Mesothelial cell of epicardium (in vitro differentiated cells): ENCODE results near the gene TNFRSF25. TPM values are rescaled to one million over a fixed set of nuclear protein-coding genes. Genes with fewer than 3 reads are reported as not detected.
"Not testable (repeated sequence)": the region's sequence is repeated elsewhere in the genome, so short reads cannot be mapped to it uniquely, and the experiment has no call there.

ENCODE experiments used
- DNase-seq, 2 experiments: peaks; one replicate each; pipeline ENCODE4 v3.0.0; 2021; ENCODE audit warnings: low spot score in 2 of 2; ENCODE audit not compliant: unreplicated experiment in 2 of 2
- H3K27ac Mint-ChIP-seq: 2 replicates; pipeline ENCODE4 v1.8.0; 2021; ENCODE audit warnings: mixed read lengths
- H3K27me3 Mint-ChIP-seq: 2 replicates; pipeline ENCODE4 v1.8.0; 2021; ENCODE audit warnings: low read depth, mixed read lengths
- H3K36me3 Mint-ChIP-seq: 2 replicates; pipeline ENCODE4 v1.8.0; 2021; ENCODE audit warnings: mixed read lengths
- H3K4me1 Mint-ChIP-seq: 2 replicates; pipeline ENCODE4 v1.8.0; 2021; ENCODE audit warnings: mixed read lengths
- H3K4me3 Mint-ChIP-seq: 2 replicates; pipeline ENCODE4 v1.8.0; 2021; ENCODE audit warnings: mild to moderate bottlenecking, moderate library complexity, mixed read lengths
- H3K9me3 Mint-ChIP-seq: 2 replicates; pipeline ENCODE4 v1.8.0; 2021; ENCODE audit warnings: mixed read lengths
- total RNA-seq: library from RNA; stranded (reverse); gene quantifications from 3 replicates; pipeline ENCODE4 v1.2.1, GENCODE V29; 2021
- TF ChIP-seq, protein P1 (sequence below): fragments of 200-600 bp; sonication (generic); IDR thresholded peaks from one replicate; pipeline ENCODE4 v1.5.0; 2021; ENCODE audit warnings: antibody characterized with exemption; ENCODE audit not compliant: unreplicated experiment

The TNFRSF25 gene
- total RNA-seq, 1 donor from 2014 or later: 41.6 TPM

DNA sequence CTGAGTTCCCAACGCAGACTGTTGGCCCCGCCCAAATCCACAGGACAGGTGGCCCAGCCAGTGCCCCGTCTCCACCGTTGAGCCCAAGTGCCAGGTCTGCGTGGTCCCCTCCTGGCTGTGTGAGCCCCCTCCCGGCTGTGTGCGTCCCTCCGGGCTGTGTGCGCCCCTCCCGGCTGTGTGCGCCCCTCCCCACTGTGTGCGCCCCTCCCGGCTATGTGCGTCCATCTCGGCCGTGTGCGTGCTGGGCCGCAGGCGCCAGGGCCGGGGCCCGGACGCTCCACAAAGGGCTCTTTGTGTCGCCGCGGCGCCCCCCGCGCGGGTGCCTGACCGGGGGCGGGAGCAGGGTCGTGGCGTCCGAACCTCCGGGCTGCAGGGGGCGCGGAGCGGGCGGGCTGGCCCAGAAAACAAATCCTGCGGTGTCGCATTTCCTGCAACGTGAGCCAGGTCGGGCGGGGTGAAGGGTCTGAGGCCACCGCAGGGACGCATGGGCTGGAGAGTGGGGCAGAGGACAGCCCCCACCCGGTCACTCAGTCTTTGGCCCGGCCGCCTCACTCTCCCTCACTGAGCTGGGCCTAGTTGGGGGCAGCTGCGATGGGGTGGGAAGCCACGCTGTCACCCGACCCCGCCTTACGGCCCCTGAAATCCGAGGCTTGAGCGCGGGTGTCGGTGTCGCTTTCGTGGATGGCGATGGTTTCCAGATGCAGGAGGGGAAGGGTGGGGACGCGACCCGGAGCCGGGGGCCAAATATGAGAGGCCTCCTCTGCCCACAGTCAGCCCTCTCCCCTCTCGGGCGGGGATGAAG lies 18.8 kb downstream of the TNFRSF25 start:
- Mint-ChIP-seq H3K27ac (no peak overlapping the region), H3K4me1 (peaks cover 12% of the 10 kb centered on the region), H3K36me3 (no peaks in the 10 kb centered on the region), H3K27me3 (peaks cover 61% of the 10 kb centered on the region), H3K9me3 (no peaks in the 10 kb centered on the region), H3K4me3 (peak overlapping the region; percentile 49)
- TF ChIP-seq, protein P1, sequence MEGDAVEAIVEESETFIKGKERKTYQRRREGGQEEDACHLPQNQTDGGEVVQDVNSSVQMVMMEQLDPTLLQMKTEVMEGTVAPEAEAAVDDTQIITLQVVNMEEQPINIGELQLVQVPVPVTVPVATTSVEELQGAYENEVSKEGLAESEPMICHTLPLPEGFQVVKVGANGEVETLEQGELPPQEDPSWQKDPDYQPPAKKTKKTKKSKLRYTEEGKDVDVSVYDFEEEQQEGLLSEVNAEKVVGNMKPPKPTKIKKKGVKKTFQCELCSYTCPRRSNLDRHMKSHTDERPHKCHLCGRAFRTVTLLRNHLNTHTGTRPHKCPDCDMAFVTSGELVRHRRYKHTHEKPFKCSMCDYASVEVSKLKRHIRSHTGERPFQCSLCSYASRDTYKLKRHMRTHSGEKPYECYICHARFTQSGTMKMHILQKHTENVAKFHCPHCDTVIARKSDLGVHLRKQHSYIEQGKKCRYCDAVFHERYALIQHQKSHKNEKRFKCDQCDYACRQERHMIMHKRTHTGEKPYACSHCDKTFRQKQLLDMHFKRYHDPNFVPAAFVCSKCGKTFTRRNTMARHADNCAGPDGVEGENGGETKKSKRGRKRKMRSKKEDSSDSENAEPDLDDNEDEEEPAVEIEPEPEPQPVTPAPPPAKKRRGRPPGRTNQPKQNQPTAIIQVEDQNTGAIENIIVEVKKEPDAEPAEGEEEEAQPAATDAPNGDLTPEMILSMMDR: no peak
- no peak for DNase-seq

DNA sequence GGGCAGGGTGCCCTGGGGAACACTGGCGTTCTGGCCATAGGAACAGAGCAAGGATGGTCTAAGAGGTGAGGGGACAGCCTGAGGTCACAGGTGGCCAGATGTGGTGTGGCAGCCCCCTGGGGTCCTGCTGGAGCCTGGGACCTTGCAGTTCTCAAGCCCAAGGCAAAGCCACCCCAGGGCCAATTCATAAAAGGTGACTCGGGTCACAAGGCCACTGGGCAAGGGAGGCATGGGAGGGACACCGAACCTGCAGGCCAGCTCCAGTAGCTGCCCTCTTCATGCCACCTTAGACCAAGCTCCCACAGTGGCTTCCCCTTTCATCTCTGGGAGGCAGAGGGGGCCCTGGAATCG lies 19.3 kb downstream of the TNFRSF25 start:
- peaks cover 67% of the 10 kb centered on the region for H3K27me3 Mint-ChIP-seq
- no peaks in the 10 kb centered on the region for H3K9me3 Mint-ChIP-seq
- peaks cover 12% of the 10 kb centered on the region for H3K4me1 Mint-ChIP-seq
- DNase-seq: no peak
- H3K4me3 Mint-ChIP-seq: peak overlapping the region; percentile 46
- TF ChIP-seq, protein P1: no peak
- H3K36me3 Mint-ChIP-seq: no peaks in the 10 kb centered on the region
- no peak overlapping the region for H3K27ac Mint-ChIP-seq

DNA sequence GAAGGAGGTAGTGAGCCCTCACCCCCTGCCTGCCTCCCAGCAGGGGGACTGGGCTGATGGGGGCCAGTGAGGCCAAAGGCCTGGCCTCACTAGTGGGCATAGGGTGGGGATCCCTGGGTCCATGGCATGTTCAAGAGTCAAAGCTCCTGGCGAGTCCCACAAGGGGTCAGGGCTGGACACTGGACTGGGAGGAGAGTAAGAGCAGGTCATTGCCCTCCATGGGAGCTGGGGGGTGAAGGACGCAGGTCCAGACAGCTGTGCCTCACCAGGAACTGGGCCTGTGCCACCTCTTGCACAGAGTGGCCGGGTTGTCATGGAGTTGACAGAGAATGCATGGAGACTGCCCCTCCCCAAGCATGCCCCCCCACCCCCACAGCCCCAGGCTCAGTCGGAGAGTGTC lies 20.0 kb downstream of the TNFRSF25 start:
- not testable (repeated sequence) for H3K4me3 Mint-ChIP-seq, H3K9me3 Mint-ChIP-seq, DNase-seq, H3K27ac Mint-ChIP-seq, H3K36me3 Mint-ChIP-seq
- peaks cover 68% of the 10 kb centered on the region for H3K27me3 Mint-ChIP-seq
- peaks cover 12% of the 10 kb centered on the region for H3K4me1 Mint-ChIP-seq

DNA sequence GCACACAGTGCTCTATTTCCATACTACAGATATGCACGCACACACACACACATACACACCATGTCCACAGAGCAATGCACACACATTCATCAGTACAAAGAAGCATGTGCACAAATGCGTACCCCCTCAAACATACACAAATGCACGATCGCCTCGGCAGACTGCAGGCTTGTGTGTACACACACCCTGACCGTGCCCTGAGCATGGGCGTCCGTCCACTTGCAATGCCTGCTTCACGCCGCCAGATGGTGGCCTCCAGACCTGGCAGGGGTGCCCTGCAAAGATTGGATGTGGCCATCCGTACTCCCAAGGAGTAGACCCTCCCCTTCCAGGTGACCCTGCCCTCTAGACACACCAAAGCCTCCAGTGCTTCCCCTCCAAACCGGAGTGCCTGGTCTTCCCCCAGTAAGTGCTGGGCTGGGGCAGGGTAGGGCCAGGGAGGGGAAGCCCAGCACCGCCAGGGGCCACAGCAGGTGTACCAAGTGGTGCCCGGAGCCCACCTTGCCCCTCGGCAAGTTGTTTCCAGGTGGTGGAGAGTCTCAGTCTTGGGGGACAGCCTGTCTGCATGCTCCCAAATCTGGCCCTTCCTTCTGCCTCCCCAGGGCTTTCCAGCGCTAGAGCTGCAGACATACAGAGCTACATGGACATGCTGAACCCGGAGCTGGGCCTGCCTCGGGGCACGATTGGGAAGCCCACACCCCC lies 20.8 kb downstream of the TNFRSF25 start:
- Mint-ChIP-seq H3K36me3 (no peaks in the 10 kb centered on the region), H3K27ac (no peak overlapping the region), H3K4me1 (peaks cover 12% of the 10 kb centered on the region), H3K9me3 (no peaks in the 10 kb centered on the region), H3K4me3 (no peak overlapping the region), H3K27me3 (peaks cover 63% of the 10 kb centered on the region)
- no peak for DNase-seq
- TF ChIP-seq, protein P1: peak; percentile 42

DNA sequence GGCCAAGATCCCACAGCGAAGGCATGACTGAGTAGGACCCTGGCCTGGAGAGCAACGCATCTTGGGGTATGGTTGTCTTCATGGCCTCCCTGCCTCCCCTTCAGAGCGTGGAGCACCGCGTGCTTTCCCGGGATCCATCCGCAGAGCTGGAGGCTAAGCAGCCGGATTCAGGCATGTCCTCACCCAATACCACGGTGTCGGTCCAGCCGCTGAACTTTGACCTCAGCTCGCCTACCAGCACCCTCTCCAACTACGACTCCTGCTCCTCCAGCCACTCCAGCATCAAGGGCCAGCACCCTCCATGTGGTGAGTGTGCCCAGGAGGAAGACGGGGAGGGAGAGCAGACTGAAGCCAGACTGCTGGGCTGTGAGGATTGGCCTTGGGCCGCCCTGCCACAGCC lies 21.6 kb downstream of the TNFRSF25 start:
- DNase-seq: no peak
- H3K27me3 Mint-ChIP-seq: peaks cover 61% of the 10 kb centered on the region
- H3K27ac Mint-ChIP-seq: no peak overlapping the region
- no peaks in the 10 kb centered on the region for H3K36me3 Mint-ChIP-seq
- no peaks in the 10 kb centered on the region for H3K9me3 Mint-ChIP-seq
- H3K4me1 Mint-ChIP-seq: peaks cover 7% of the 10 kb centered on the region
- H3K4me3 Mint-ChIP-seq: no peak overlapping the region
- TF ChIP-seq, protein P1: no peak

DNA sequence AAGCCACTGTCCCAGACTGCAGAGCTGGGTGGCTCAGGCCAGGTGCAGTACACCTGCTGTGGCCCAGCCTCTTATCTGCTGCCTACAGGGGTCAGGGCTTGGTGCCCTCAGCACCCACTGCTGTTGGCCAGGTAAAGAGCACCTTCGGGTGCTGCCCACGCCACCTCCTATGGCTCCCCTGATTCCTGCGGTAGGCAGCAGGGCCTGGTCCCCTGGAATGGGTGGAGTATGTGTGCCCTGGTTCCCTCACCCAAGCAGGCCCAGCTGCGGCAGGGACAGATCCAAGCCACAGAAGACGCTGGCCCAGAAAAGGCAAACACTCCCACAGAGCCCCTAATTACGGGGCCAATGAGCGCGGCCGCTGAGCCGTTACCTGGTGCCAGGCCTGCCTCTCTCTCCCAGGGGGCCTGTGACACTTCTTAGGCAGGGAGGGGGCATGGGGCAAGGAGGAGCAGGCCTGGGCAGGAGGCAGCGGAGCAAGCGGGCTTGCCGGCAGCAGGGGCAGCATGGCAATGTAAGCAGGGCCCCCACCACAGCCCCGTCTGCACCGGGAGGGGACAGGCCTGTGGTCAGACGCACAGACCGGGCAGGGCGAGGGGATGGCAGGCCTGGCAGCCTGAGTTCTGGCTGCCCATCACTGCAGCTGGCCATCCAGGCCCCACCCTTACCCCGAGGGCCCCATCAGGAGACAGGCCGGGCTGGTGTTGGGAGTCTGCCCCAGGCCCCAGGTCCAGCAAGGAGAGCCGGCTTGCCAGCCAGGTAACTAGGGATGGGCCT lies 22.4 kb downstream of the TNFRSF25 start:
- no peak overlapping the region for H3K27ac Mint-ChIP-seq
- peaks cover 3% of the 10 kb centered on the region for H3K4me1 Mint-ChIP-seq
- no peak overlapping the region for H3K4me3 Mint-ChIP-seq
- no peaks in the 10 kb centered on the region for H3K36me3 Mint-ChIP-seq
- peaks cover 63% of the 10 kb centered on the region for H3K27me3 Mint-ChIP-seq
- no peak for DNase-seq
- TF ChIP-seq, protein P1: no peak
- H3K9me3 Mint-ChIP-seq: no peaks in the 10 kb centered on the region
